ENCODE results near the gene TUSC2. TPM values are rescaled to one million over a fixed set of nuclear protein-coding genes. Genes with fewer than 3 reads are reported as not detected.

The TUSC2 gene
- total RNA-seq, 6 experiments from 2014 or later, result 9.7 to 36.9 (median 12.5) TPM

GRCh38 chr3:50342813-50343633 is 15.0 kb upstream of the TUSC2 start:
- DNase-seq (no peak), ATAC-seq (no peak)
- Histone ChIP-seq H3K27me3 (no peaks in the 10 kb centered on the region), H3K4me1 (peaks cover 0 to 19% (median 0%) of the 10 kb centered on the region in 4 donors), H3K4me3 (no peak overlapping the region), H3K36me3 (no peaks in the 10 kb centered on the region), H3K9me3 (no peaks in the 10 kb centered on the region), H3K27ac (no peak overlapping the region)
- TF ChIP-seq CTCF (IDR thresholded peaks at IDR 0.05) (no peak), POLR2A (IDR thresholded peaks at IDR 0.05) (no peak)
- 67% methylated on average over 5 of the region's 13 CpGs for WGBS (ENCODE audit: insufficient coverage, low coverage, low lambda C conversion rate, missing lambda C conversion rate)
- intact Hi-C loops (cut with DNase I), result loop anchor here (10.0 kb wide), 2 partner anchors 202 to 212 kb away; no protein-coding TSS in a partner anchor

GRCh38 chr3:50341996-50342650 is 14.1 kb upstream of the TUSC2 start:
- 60% methylated on average over 1 of the region's 13 CpGs for WGBS (ENCODE audit: insufficient coverage, low coverage, low lambda C conversion rate, missing lambda C conversion rate)
- no peak for TF ChIP-seq CTCF (IDR thresholded peaks at IDR 0.05)
- no peak for TF ChIP-seq POLR2A (IDR thresholded peaks at IDR 0.05)
- H3K36me3 ChIP-seq, result no peaks in the 10 kb centered on the region
- H3K4me3 ChIP-seq, result no peak overlapping the region
- DNase-seq, result no peak
- ATAC-seq, result no peak
- H3K4me1 ChIP-seq, result peaks cover 0 to 14% (median 0%) of the 10 kb centered on the region in 4 donors
- no peaks in the 10 kb centered on the region for H3K27me3 ChIP-seq
- intact Hi-C loops (cut with DNase I), result loop anchor here (10.0 kb wide), 2 partner anchors 203 to 213 kb away; no protein-coding TSS in a partner anchor
- H3K9me3 ChIP-seq, result no peaks in the 10 kb centered on the region
- no peak overlapping the region for H3K27ac ChIP-seq

- 100% methylated on average over 2 of the region's 9 CpGs for WGBS (ENCODE audit: insufficient coverage, low coverage, low lambda C conversion rate, missing lambda C conversion rate)
- DNase-seq (no peak), ATAC-seq (no peak)
- TF ChIP-seq CTCF (IDR thresholded peaks at IDR 0.05), result no peak
- TF ChIP-seq POLR2A (IDR thresholded peaks at IDR 0.05), result no peak
- Histone ChIP-seq H3K27me3 (no peaks in the 10 kb centered on the region), H3K4me1 (peaks cover 0 to 14% (median 0%) of the 10 kb centered on the region in 4 donors), H3K4me3 (peak overlapping the region; percentile 39 to 55 (median 46)), H3K27ac (no peak overlapping the region), H3K9me3 (no peaks in the 10 kb centered on the region), H3K36me3 (no peaks in the 10 kb centered on the region)
- intact Hi-C loops (cut with DNase I), result loop anchor here (10.0 kb wide), 2 partner anchors 203 to 213 kb away; no protein-coding TSS in a partner anchor
These were observed 13.5 kb upstream of the TUSC2 start for GRCh38 chr3:50341537-50341936.

- 30% methylated on average over 32 of the region's 85 CpGs for WGBS (ENCODE audit: insufficient coverage, low coverage, low lambda C conversion rate, missing lambda C conversion rate)
- DNase-seq (peak; percentile 68 to 82 (median 74)), ATAC-seq (peak; percentile 1 to 18 (median 4))
- Histone ChIP-seq H3K4me1 (peaks cover 0 to 21% (median 4%) of the 10 kb centered on the region in 4 donors), H3K9me3 (no peaks in the 10 kb centered on the region), H3K36me3 (no peaks in the 10 kb centered on the region), H3K27me3 (no peaks in the 10 kb centered on the region), H3K4me3 (peak within 1 kb of the TSS; percentile 39 to 55 (median 46)), H3K27ac (peak within 1 kb of the TSS; percentile 33 to 95 (median 86))
- intact Hi-C loops (cut with DNase I), result loop anchor here (10.0 kb wide), 2 partner anchors 204 to 214 kb away; no protein-coding TSS in a partner anchor
- TF ChIP-seq POLR2A (IDR thresholded peaks at IDR 0.05) (peak; percentile 60), CTCF (IDR thresholded peaks at IDR 0.05) (no peak)
These were observed 12.7 kb upstream of the TUSC2 start, which contains the start of gene RASSF1 for GRCh38 chr3:50340448-50341329. TSS of gene RASSF1 (minus strand) at chr3:50340836. CDS start at chr3:50340805, 31 bp downstream.
